HG03135 (cell line): Measurements from ENCODE around the gene RIMBP2.

Experiments used
- ATAC-seq: cut with Tn5 transposase; IDR thresholded peaks from one replicate; pipeline ENCODE4 v1.9.1; 2021; ENCODE audit warnings: mild to moderate bottlenecking, moderate library complexity; ENCODE audit not compliant: unreplicated experiment

Gene RIMBP2

DNA sequence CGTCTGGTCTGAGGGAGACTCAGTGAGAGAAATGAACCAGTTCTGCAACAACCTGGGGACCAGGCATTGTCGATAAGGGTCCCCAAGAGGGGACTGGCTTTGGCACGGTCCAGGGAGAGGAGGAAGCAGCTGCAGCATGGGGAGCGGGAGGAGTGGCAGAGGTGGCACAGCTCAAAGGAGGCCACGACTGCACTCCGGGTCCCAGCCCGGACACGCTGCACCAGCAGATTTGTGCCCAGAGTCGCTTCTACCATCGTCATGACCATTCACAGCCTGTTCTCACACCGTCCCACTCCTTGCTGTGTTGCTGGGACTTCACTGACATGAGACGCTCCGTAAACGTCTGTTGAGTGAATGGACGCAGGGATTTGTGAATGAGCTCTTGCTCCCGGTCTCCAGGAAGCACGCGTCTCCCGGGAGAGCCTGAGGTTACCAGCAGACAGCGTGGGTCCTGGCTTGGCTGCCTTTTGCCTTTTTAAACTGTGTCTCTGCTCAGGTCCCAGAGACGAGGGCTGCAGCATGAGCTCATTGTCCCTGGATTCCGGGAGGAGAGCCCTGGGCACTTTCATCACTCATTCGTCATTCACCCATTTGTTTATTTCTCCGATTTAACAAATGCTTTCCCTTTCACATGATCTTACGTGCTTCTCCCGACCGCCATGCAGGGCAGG is 241.4 kb downstream of the RIMBP2 start:
- no peak for ATAC-seq

DNA sequence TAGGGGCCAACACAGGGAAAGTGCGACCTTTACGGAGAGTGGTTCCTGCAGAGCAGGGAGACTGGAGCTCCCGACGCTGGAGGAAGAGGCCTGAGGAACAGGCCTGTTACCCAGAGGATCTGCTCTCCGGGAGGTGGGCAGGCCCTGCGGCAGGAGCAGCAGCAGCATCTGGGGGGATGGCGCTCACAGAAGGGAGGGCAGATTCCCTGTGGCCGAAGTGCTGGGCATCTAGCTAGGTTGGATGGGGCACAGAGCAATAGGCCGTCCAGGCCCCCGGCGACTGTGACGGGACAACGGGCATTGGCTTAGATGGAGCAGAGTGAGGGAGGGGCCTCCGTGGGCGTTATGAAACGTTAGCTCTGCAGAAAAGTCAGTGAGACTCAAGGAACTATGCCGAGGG is 242.8 kb downstream of the RIMBP2 start:
- no peak for ATAC-seq

DNA sequence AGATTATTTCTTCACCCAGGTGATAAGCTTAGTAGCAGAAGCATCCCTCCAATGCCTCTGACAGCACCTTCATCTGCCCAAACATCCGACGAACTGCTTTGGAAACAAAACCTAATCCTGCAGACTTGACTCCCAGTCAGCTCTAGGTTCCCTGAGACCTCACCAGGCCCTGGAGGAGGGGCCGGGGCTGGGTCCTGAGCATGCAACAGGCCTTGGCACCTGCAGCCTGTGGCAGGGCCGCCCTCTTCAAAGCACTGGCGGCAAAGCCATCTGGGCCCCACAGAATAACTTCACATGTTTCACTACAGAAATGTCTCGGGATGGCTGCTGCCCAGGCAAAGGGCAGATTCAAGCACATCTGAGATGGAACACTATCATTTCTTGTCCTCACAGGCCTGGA is 245.1 kb downstream of the RIMBP2 start:
- no peak for ATAC-seq

DNA sequence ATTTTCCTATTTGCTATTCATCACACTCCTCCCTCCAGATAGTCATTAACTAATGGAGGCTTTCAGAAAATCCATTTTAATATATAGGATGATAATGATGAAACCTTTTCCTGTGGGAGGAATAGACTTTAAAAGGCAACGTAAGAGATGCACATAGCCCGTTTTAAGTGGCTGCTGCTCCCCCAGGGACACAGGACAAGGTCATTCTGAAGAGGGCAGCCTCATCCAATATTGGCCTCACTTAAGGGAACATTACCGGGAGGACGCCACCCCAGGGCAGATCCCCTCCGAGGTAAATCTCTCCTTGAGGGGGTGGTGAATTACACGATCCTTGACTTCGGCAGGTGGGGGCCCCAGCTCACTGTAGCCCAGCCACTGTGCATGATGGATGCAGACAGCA is 246.5 kb downstream of the RIMBP2 start:
- ATAC-seq: no peak

DNA sequence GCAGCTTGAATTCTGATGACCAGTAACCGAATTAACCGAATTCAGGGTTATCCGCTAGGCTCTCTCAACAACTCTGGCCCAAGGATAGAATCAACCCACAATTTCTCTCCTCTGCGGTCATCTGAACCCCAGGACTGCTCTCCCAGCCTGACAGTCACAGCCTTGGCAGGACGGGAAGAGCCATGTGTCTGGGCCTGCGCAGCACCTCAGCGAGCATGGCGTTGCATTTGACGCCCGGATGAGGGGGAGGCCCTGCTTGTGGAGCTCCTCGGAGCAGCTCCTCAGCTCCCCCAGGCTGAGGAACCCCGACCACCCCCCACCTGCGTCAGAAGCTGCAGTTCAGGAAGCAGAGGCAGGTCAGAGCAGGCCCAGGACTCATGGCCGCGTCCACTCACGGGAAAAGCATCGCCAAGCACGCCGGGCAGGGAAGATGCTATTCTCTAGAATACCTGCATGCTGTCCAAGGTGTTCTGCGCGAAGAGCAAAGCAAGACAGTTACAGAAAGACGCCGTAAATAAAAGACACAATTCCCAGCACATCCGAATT is 247.3 kb downstream of the RIMBP2 start:
- no peak for ATAC-seq

DNA sequence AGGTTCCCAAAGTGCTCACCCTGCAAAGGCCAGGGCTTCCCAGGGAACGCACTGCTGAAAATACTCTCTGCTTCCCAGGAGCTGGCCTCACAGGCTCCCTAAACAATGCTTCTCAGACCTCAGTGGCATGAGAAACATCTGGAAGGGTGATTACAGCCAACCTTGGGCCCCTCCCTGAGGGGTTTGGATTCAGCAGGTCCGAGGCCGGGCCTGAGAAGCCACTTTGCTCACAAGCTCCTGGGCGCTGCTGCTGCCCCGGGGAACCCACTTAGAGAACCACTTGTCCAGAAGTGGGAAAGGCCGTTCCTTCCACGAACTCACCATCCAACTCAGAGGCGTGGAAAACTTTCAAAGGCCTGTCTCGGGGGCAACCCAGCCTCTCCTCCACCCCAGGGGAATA is 247.9 kb downstream of the RIMBP2 start:
- no peak for ATAC-seq

DNA sequence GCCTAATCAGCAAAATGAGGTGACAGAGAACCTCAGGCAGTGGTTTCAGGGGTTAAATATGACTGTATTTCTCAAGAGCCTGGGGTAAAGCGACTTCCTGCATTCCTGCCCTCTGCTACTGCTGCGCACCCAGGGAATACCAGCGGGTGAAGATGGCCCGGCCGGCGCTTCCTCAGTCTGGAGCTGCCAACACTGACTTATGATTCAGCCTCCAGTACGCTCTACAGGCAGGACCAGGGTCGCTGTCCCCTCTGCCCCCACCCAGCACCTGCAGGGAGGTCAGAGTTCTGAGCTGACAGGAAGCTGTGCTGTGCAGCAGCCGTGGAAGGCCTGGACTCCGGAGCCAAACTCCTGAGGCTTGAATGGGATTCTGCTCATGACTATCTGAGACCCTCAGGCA is 250.5 kb downstream of the RIMBP2 start:
- ATAC-seq: no peak

DNA sequence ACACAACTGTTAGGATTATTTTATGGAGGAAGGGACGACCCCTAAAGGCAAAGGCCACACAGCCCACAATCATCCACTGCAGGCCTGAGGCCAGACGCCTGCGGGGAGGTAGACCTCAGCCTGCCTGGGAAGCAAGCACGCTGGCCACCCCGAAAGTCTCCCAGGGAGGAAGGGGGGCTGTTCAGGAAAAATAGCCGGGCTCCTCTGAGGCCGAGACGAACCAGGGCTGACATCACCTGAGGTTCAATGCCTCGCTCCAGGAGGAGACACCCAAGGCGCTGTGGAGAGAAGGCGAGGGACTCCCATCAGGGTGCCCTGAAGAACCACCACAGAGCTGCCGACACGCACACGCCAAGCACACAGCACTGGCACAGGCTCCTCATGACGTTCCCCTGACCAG is 251.1 kb downstream of the RIMBP2 start:
- no peak for ATAC-seq

DNA sequence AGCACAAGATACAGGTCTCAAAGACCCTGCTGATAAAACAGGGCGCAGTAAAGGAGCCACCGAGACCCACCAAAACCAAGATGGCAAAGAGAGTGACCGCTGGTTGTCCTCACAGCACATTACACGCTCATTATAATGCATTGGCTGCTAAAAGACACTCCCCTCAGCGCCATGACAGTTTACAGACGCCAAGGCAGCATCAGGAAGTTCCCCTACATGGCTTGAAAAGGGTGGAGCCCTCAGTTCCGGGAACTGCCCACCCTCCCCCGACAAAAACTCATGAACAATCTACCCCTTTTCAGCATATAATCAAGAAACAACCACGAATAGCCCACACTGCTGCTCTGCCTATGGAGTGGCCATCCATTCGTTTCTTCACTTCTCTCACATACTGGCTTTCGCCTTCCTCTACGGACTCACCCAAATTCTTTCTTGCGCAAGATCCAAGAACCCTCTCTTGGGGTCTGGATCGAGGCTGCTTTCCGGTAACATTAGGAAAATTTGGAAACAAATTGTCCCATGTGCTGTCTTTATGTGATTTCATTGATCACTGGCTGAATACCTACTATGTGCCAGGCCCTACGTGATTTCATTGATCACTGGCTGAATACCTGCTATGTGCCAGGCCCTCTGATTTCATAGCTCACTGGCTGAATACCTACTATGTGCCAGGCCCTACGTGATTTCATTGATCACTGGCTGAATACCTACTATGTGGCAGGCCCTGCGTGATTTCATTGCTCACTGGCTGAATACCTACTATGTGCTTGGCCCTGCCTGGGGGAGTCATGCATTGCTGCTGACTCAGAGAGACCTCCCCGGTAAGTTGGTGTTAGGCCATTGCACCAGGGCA is 252.1 kb downstream of the RIMBP2 start:
- ATAC-seq: no peak

DNA sequence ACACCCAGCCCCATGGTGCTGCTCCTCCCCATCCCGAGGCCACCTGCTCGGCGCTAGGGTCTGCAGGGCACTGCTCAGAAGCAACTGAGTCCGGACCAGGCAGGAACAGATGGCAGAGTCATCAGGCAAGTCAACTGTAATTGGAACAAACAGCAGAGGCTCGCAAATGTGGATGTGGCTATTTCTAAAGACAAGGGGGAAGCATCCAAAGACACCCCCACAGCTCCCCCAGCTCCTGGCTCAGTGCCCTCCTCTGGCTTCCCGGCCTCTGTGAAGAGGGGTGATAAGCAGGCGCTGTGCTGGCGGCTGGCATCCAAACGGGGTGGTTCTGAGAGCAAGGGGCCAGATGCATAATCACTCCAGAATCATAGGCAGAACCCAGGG is 252.8 kb downstream of the RIMBP2 start:
- no peak for ATAC-seq

DNA sequence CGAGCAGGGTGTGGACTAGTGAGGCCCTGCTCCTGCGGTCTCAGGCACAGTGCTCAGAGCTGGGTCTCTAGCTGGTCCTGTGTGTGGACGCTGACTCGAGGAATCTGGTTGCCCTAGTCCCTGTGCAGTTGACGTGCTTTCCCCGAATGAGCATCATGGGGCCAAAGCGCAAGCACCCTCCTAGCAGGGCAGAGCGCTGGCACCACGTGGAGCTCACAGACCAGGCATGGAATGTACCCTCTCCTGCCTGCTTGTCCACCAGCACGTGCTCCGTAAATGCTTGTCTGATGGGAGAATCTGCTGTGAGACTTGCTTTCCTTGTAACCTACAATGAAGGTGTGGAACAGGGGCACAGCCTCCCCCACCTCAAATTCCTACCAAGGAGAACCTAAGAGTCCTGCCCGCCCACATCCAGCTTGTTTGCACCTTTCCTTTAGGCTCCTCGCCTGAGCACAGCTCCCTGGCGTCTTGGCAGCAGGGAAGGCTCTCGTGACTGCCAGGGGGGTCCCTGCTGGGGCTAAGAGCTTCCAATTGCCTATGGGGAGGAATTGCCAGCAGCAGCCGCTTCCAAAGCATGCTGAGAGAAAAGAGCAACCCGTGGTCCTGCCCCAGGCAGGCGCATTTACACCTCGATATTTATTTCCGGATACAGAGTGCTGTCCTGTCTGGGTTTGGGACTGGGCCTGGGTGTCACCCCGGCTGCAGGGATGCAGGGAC is 253.4 kb downstream of the RIMBP2 start:
- no peak for ATAC-seq

DNA sequence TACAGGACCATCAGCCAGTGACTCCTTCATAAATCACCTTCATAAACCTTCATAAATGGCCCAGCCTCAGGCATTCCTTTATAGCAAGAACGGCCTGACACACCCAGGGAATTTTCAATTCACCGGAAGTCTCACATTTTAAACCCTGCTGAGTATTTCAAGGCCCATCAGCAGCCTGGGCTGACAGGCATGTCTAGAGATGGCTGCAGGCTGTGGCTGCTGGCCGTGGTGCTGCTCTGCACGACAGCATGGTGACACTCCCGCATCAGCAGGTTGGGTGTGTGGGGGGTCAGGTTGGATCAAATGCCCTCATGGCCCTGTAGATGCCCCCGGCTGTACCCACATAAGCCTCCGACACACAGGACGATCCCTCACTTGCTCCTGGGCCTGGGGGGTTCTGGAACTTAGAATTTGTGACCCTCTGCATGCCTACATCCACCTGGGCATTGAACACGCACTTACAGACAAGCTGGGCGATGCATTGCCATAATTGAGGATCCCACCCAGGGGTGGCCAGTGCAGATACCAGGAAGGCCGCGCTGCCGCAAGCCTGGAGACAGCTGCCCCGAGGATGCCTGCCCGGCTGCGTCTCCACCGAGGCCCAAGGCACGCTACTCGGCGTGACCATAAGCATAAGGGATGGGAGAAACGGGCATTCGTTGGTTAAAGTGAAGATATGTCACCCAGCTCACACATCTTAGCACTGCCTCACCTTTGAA is 254.1 kb downstream of the RIMBP2 start:
- ATAC-seq: no peak

DNA sequence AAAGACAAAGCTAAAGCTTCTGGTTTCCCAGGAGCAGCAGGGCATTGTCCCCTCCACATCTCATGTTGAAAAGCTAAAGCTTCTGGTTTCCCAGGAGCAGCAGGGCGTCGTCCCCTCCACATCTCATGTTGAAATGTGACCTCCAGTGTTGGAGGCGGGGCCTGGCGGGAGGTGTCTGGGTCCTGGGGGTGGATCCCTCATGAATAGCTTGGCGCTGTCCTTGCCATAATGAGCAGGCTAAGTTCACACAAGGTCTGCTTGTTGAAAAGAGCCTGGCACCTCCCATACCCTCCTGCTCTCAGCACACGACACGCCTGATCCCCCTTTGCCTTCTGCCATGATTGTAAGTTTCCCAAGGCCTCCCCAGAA is 254.7 kb downstream of the RIMBP2 start:
- ATAC-seq: no peak

DNA sequence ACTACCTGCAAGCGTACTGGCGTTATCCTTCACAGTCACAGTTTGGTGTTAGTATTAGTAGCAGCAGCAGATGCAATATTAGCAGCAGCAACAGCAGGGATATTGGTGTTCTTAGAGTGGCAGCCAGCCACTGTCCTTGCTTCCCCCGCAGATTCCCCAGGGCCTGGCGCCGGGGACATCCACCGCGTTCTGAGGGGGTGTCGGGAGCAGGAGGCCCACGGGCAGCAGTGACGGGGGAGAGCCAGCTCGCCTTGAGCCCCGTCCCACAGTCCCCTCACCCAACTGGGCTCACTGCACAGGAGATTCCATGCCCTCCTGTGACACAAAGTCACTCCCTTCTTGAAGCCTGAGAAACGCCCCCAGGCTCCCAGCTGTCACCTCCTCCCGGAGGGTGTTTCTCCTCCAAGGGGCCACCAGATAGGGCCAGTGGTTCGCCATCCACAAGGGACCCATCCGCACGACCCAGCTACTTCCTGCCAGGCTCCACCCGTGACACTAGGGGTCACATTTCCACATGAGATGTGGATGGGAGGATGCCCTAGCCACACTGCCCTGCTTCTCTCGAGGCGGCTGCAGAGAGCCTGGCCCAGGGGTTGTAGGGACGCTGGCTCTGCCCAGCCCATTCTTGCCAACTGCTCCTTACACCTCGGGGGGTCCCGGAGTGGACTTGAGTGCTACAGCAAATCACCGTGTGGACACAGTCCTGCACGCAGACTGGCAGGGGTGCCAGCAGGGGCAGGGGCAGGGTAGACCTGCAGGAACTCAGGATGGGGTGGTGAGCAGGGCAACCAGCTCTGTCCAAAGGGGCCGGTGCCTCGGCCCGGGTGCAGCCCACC is 255.3 kb downstream of the RIMBP2 start:
- no peak for ATAC-seq

DNA sequence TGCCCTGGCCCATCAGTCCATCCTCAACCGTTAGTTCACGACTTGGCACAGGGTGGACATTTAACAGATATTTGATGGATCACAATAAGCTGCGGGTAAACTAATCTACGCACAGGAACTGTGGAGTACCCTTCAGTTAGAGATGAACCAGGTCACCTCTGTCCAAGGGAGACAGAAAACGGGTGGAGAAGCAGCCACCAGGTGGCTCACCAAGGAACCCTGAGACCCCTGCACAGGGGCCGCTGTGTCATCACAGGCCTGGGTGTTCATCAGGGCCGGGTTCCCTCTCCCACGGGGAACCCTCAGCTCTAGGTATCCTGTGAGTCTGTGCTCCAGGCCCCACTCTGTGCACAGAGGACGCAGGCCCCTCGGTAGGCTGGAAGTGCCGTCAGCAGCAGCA is 256.2 kb downstream of the RIMBP2 start:
- no peak for ATAC-seq

DNA sequence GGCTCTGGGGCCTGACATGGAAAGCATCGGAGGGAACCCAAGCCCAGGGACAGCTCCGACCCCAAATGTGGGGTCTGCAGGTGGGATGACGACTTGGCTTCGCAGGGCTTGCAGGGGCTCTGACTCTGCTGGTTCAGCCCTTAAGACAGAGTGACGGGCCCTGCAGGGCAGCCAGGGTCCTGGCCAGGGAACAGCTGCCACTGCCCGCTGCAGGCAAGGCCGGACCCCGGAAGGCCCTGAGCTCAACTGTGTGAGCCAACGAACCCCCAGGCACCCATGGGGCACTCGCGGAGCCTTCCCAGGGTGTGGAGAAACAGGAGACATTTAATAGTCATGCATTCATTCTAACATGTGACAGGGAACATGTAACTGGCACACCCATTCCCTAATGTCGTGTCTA is 257.8 kb downstream of the RIMBP2 start:
- ATAC-seq: no peak

DNA sequence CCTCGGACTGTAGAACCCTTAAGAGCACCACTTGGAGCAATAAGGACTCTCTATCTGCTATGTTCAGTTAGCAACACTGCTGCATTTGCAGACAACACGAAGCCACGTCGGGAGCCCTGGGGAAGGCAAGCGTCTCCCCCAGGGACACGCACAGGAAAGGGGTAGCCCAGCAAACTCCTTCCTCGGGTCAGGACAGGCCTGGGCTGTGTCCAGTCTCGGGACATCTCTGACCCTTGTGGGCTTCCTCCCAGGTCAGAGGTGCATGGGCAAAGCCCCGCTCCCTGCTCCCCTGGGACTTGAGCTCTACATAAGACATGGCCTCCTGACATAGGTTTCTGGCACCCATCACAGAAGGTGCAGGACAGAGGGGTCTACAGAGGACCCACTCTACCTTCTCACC is 258.9 kb downstream of the RIMBP2 start:
- no peak for ATAC-seq

DNA sequence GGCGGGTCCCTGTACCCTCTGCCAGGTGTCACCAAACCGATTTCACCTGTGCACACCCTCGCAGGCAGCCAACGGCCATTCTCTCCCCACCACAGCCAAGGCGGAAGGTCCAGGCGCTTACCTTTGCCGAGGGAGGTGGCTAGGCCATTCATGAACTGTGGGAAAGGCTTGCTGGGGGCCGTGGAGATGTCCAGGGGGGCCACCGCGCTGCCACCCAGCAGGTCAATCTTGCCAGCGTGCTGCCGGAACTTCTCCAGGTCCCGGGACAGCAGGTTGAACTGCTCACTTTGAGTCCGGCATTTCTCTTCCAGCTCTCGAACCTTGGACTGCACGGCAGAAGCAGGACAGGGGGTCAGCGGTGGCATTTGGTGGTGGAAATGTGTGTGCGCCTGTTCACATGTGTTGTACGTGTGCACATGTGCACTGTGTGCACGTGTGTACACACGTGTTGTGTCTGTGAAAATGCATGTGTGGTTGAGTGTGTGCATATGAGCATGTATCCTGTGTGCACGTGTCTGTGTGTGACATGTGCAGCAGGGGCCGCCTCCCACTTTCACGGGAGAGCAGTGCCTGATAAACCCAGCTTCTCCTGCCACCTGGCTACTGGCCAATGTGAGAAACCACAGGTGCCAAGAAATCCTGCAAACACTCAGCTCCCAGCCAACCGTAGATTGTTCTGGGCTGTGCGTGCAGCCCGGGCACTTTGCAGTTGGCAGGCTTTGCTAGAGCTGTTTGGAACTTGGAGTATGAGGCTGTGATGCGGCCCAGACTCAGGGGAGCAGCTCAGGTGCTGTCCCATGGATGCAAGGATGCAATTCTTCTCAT is 259.5 kb downstream of the RIMBP2 start:
- no peak for ATAC-seq

DNA sequence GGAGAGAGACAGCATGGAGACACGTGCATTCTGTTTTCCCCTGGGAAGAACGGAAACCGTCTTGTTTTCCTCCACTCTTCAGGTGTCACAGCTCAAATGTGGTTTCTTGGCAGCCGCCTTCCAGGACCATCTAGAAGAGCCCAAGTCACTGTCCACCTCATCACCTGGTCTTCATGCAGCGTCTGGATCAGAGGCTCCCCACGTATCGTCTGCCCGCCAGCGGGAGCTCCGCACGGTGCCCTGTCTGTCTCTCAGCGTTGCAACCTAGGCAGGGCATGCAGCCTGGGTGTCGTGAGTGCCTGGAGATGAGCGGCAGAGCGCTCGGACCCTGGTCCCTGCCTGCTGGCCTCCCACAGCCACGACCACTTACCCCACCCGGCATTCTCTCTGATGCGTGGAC is 260.9 kb downstream of the RIMBP2 start:
- no peak for ATAC-seq
